Measurements from ENCODE around the gene YAP1.

GRCh38 chr11:102225689-102226568 is 115.7 kb downstream of the YAP1 start:
- TF ChIP-seq EZH2 (IDR thresholded peaks at IDR 0.05; ENCODE audit: insufficient read depth, poor library complexity, severe bottlenecking): no peak
- TF ChIP-seq EZH2phosphoT487 (IDR thresholded peaks at IDR 0.05; ENCODE audit: insufficient read depth, low read depth): no peak
